HG02798 (cell line): ENCODE data around the gene MICU1.
"Not testable (repeated sequence)": the region's sequence is repeated elsewhere in the genome, so short reads cannot be mapped to it uniquely, and the experiment has no call there.

ENCODE experiments used
- ATAC-seq: cut with Tn5 transposase; IDR thresholded peaks from one replicate; pipeline ENCODE4 v1.9.1; 2021; ENCODE audit warnings: mild to moderate bottlenecking; ENCODE audit not compliant: unreplicated experiment, poor library complexity

Gene MICU1

GRCh38 chr10:72409167-72409566, 216.7 kb downstream of the MICU1 start:
- ATAC-seq = no peak

- ATAC-seq = no peak
Measured at GRCh38 chr10:72407927-72408600, 217.8 kb downstream of the MICU1 start.

GRCh38 chr10:72407471-72407870, 218.4 kb downstream of the MICU1 start:
- ATAC-seq = no peak

GRCh38 chr10:72395581-72395980, 230.3 kb downstream of the MICU1 start:
- ATAC-seq = not testable (repeated sequence)

GRCh38 chr10:72392571-72392970, 233.3 kb downstream of the MICU1 start:
- ATAC-seq = no peak

- ATAC-seq = no peak
Measured at GRCh38 chr10:72390764-72391163, 235.1 kb downstream of the MICU1 start.

- ATAC-seq = no peak
Measured at GRCh38 chr10:72389716-72390115, 236.2 kb downstream of the MICU1 start.

- no peak for ATAC-seq
Measured at GRCh38 chr10:72389014-72389413, 236.9 kb downstream of the MICU1 start.

- ATAC-seq = no peak
Measured at GRCh38 chr10:72388062-72388461, 237.8 kb downstream of the MICU1 start.

- no peak for ATAC-seq
Measured at GRCh38 chr10:72386916-72387586, 238.8 kb downstream of the MICU1 start.

- no peak for ATAC-seq
Measured at GRCh38 chr10:72385724-72386123, 240.2 kb downstream of the MICU1 start.

- ATAC-seq = not testable (repeated sequence)
Measured at GRCh38 chr10:72384982-72385381, 240.9 kb downstream of the MICU1 start.

- ATAC-seq = no peak
Measured at GRCh38 chr10:72379776-72380175, 246.1 kb downstream of the MICU1 start.

- no peak for ATAC-seq
Measured at GRCh38 chr10:72379062-72379461, 246.8 kb downstream of the MICU1 start.

- no peak for ATAC-seq
Measured at GRCh38 chr10:72375585-72375984, 250.3 kb downstream of the MICU1 start.

GRCh38 chr10:72375173-72375572, 250.7 kb downstream of the MICU1 start:
- no peak for ATAC-seq

GRCh38 chr10:72370201-72370722, 255.6 kb downstream of the MICU1 start:
- ATAC-seq = no peak

- ATAC-seq = no peak
Measured at GRCh38 chr10:72367301-72367960, 258.4 kb downstream of the MICU1 start.

GRCh38 chr10:72365106-72365895, 260.6 kb downstream of the MICU1 start:
- ATAC-seq = no peak

- ATAC-seq = peak; percentile 84
Measured at GRCh38 chr10:72364239-72364777, 261.6 kb downstream of the MICU1 start.
